ENCODE measurements around the gene FOXS1.

GRCh38 chr20:31824125-31824485 lies 21.3 kb downstream of the FOXS1 start:
- no peak for TF ChIP-seq REST (IDR thresholded peaks at IDR 0.05; ENCODE audit: insufficient replicate concordance, low read depth)
- no peak for TF ChIP-seq CTCF (IDR thresholded peaks at IDR 0.05; ENCODE audit: insufficient read depth, low read length)
- TF ChIP-seq SPI1 (IDR thresholded peaks at IDR 0.05; ENCODE audit: borderline replicate concordance, low read depth) = no peak
- TF ChIP-seq POLR2AphosphoS5 (IDR thresholded peaks at IDR 0.05; ENCODE audit: low read depth) = no peak
